Measurements from ENCODE around the gene IGFBP5. TPM values are rescaled to one million over a fixed set of nuclear protein-coding genes. Genes with fewer than 3 reads are reported as not detected.

IGFBP5 gene
- total RNA-seq, 1 donor from 2014 or later: 229 TPM

GRCh38 chr2:216713691-216714336 lies 18.5 kb upstream of the IGFBP5 start:
- DNase-seq (ENCODE audit: low read depth): peak; percentile 96

GRCh38 chr2:216711348-216711747 lies 16.0 kb upstream of the IGFBP5 start:
- DNase-seq (ENCODE audit: low read depth): no peak

DNA sequence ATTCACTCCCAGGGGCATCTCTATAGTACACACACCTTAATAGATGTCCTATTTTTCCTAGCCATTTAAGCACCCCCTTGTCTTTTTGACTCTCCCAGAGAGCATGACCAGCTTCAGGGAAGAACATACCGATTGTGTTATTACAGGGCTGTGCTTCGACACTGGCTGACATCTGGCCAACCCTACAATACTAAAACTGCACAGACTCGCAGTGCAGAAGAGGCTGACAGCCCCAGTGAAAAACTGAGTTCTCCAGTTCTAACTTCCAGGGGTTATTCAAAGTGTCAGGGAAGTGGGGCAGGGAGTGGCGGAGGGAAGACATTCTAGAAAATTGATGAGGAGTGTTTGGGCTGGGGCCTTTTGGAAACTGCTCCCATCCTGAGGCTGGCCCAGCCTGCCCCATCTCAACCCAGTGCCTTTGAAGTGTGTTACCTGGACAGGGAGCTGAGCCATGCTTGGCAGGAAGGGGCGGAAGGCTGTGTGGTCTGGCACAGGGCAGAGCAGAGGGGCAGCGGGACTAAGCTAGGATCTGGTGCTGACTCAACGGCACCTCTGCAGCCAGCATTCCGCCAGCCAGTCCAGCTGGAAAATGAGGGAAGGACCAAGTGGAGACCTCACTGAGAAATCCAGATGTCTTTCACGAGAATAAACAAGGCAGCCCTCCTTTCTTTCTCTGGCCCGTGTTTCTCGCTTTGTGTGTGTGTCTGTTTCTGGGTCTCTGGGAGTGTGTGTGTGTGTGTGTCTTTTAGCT lies 15.4 kb upstream of the IGFBP5 start:
- DNase-seq (ENCODE audit: low read depth): no peak

DNA sequence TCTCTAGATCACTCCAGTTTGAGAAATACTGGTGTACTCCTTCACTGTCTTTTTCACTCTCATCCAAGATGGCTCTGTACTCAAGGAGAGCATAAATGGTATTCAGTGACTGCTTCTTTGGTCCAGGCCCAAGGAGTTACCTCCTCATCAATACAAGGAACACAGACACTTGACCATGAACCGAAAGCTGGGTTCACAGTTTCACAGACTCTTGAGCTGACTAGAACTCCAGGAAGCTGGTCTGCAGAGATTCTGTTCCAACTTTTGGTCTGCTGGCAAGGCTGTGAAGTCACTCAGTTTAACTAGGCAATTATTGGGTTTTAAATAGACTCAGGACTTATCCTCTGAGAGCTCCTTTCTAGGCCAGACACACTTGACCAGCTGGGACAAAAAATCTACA lies 7.4 kb upstream of the IGFBP5 start:
- DNase-seq (ENCODE audit: low read depth): no peak

DNA sequence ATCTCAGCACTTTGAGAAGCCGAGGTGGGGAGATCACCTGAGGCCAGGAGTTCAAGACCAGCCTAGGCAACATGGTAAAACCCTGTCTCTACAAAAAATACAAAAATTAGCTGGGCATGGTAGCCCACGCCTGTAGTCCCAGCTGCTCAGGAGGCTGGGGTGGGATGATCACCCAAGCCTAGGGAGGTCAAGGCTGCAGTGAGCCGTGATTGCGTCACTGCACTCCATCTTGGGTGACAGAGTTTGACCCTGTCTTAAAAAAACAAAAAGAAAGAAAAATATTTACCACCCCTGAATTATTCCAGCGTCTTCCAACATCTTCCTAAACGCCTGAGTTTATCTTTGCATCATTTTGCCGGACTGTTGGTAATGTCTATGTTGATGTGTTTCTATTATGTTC lies 6.2 kb upstream of the IGFBP5 start:
- DNase-seq (ENCODE audit: low read depth): no peak

GRCh38 chr2:216700781-216701180 lies 5.4 kb upstream of the IGFBP5 start:
- no peak for DNase-seq (ENCODE audit: low read depth)

GRCh38 chr2:216700088-216700567 lies 4.8 kb upstream of the IGFBP5 start:
- DNase-seq (ENCODE audit: low read depth): peak; percentile 25

GRCh38 chr2:216698895-216699294 lies 3.5 kb upstream of the IGFBP5 start:
- peak; percentile 76 for DNase-seq (ENCODE audit: low read depth)

- no peak for DNase-seq (ENCODE audit: low read depth)
Measured at GRCh38 chr2:216698293-216698692, 2.9 kb upstream of the IGFBP5 start.

GRCh38 chr2:216696751-216697560 lies 1.6 kb upstream of the IGFBP5 start:
- DNase-seq (ENCODE audit: low read depth): peak; percentile 61

GRCh38 chr2:216696321-216696720 lies 972 bp upstream of the IGFBP5 start:
- DNase-seq (ENCODE audit: low read depth): no peak

GRCh38 chr2:216694826-216695217 lies 527 bp downstream of the IGFBP5 start:
- no peak for DNase-seq (ENCODE audit: low read depth)

- DNase-seq (ENCODE audit: low read depth): no peak
Measured at GRCh38 chr2:216694082-216694825, 1.1 kb downstream of the IGFBP5 start.

- no peak for DNase-seq (ENCODE audit: low read depth)
Measured at GRCh38 chr2:216693414-216694080, 1.8 kb downstream of the IGFBP5 start.

- peak; percentile 61 for DNase-seq (ENCODE audit: low read depth)
Measured at GRCh38 chr2:216692636-216693413, 2.5 kb downstream of the IGFBP5 start.

- DNase-seq (ENCODE audit: low read depth): peak; percentile 74
Measured at GRCh38 chr2:216690853-216691741, 4.3 kb downstream of the IGFBP5 start.

DNA sequence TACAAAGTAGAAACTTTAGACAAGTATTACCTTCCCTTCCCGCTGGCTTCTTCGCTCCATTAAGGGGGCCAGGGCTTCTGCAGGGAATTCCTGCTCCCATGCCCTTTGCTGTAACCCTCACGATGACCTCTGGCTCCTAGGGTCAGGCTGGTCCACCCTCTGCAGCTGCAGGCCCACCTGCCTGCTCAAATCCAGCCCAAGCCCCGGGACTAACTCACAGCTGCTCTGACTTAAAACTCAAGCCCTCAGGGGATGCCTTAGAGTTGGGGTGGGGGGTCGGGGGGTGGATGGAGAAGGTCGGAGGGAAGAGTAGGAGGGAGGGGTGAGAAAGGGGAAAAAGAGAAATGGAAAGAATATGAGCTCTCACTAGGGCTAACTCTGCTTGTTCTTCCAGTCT lies 4.9 kb downstream of the IGFBP5 start:
- no peak for DNase-seq (ENCODE audit: low read depth)

- no peak for DNase-seq (ENCODE audit: low read depth)
Measured at GRCh38 chr2:216689397-216689796, 6.0 kb downstream of the IGFBP5 start.

- DNase-seq (ENCODE audit: low read depth): no peak
Measured at GRCh38 chr2:216688731-216689340, 6.5 kb downstream of the IGFBP5 start.
